Neural cell (in vitro differentiated cells): ENCODE data around the gene NRG3. TPM values are rescaled to one million over a fixed set of nuclear protein-coding genes. Genes with fewer than 3 reads are reported as not detected.

Experiments
- H2AFZ ChIP-seq: fragments of 200-600, 300-800 bp; sonication (generic), shearing (Covaris generic); 2 replicates; pipeline ENCODE4 v1.6.0; 2014; ENCODE audit warnings: low read depth, mild to moderate bottlenecking, antibody characterized with exemption, low read length, moderate library complexity
- H3F3A ChIP-seq: fragments of 200-600 bp; shearing (Covaris generic); 2 replicates; pipeline ENCODE4 v1.6.1; 2016; ENCODE audit warnings: mild to moderate bottlenecking, moderate library complexity, mixed read lengths, antibody characterized with exemption, low read length; ENCODE audit not compliant: insufficient read depth, poor library complexity, severe bottlenecking
- H3K27ac ChIP-seq: fragments of 200-600, 300-800 bp; sonication (generic), shearing (Covaris generic); 2 replicates; pipeline ENCODE4 v1.5.1; 2014; ENCODE audit warnings: mild to moderate bottlenecking, low read length, moderate library complexity
- H3K27me3 ChIP-seq: fragments of 300-800, 200-600 bp; sonication (generic), shearing (Covaris generic); 2 replicates; pipeline ENCODE4 v1.6.0; 2014; ENCODE audit warnings: mild to moderate bottlenecking, low read depth, low read length, moderate library complexity; ENCODE audit not compliant: insufficient read depth
- H3K36me3 ChIP-seq: fragments of 300-800, 200-600 bp; sonication (generic), shearing (Covaris generic); 2 replicates; pipeline ENCODE4 v1.5.1; 2014; ENCODE audit warnings: mild to moderate bottlenecking, antibody characterized with exemption, low read length, moderate library complexity; ENCODE audit not compliant: insufficient read depth
- H3K4me2 ChIP-seq: fragments of 300-800, 200-600 bp; sonication (generic), shearing (Covaris generic); 2 replicates; pipeline ENCODE4 v1.6.0; 2014; ENCODE audit warnings: mild to moderate bottlenecking, low read length
- H3K4me3 ChIP-seq: fragments of 300-800, 200-600 bp; sonication (generic), shearing (Covaris generic); 2 replicates; pipeline ENCODE4 v1.5.1; 2014; ENCODE audit warnings: mild to moderate bottlenecking, low read length, moderate library complexity
- H3K79me2 ChIP-seq: fragments of 200-600 bp; shearing (Covaris generic); replicated peaks from 2 replicates; pipeline ENCODE4 v1.6.0; 2014; ENCODE audit warnings: mild to moderate bottlenecking, low read length, moderate library complexity; ENCODE audit not compliant: insufficient read depth
- H3K9ac ChIP-seq: fragments of 300-800, 200-600 bp; sonication (generic), shearing (Covaris generic); 2 replicates; pipeline ENCODE4 v1.6.1; 2016; ENCODE audit warnings: mild to moderate bottlenecking, low read length, mixed read lengths
- H3K9me2 ChIP-seq: fragments of 200-600 bp; shearing (Covaris generic); 2 replicates; pipeline ENCODE4 v1.6.1; 2016; ENCODE audit warnings: mild to moderate bottlenecking, low read length, mixed read lengths; ENCODE audit not compliant: insufficient read depth
- H3K9me3 ChIP-seq: fragments of 200-600, 300-800 bp; sonication (generic), shearing (Covaris generic); 2 replicates; pipeline ENCODE4 v1.6.1; 2016; ENCODE audit warnings: mild to moderate bottlenecking, mixed run types, low read length, moderate library complexity, mixed read lengths
- H4K20me1 ChIP-seq: fragments of 200-600 bp; shearing (Covaris generic); 2 replicates; pipeline ENCODE4 v1.6.1; 2016; ENCODE audit warnings: mild to moderate bottlenecking, mixed run types; ENCODE audit not compliant: insufficient read depth
- EP300 ChIP-seq: fragments of 450-650 bp; conservative IDR thresholded peaks from 2 replicates; pipeline ENCODE4 v1.6.1; 2014; ENCODE audit warnings: antibody characterized with exemption, mild to moderate bottlenecking, moderate library complexity; ENCODE audit not compliant: poor library complexity, severe bottlenecking
- EZH2 ChIP-seq: fragments of 200-600, 300-800 bp; shearing (Covaris generic), sonication (generic); IDR thresholded peaks from 2 replicates; pipeline ENCODE4 v1.6.1; 2014; ENCODE audit warnings: antibody characterized with exemption, low read length, borderline replicate concordance, mild to moderate bottlenecking; ENCODE audit not compliant: insufficient read depth, poor library complexity, severe bottlenecking
- MXI1 ChIP-seq: fragments of 450-650 bp; conservative IDR thresholded peaks from 2 replicates; pipeline ENCODE4 v1.6.1; 2014; ENCODE audit warnings: antibody characterized with exemption, mild to moderate bottlenecking; ENCODE audit not compliant: poor library complexity, severe bottlenecking
- POLR2AphosphoS5 ChIP-seq: IDR thresholded peaks from 2 replicates; pipeline ENCODE4 v1.6.1; 2012
- RAD21 ChIP-seq: fragments of 450-650 bp; conservative IDR thresholded peaks from 2 replicates; pipeline ENCODE4 v1.6.1; 2014; ENCODE audit warnings: antibody characterized with exemption, mild to moderate bottlenecking, moderate library complexity
- SMC3 ChIP-seq: fragments of 450-650 bp; conservative IDR thresholded peaks from 2 replicates; pipeline ENCODE4 v1.6.1; 2014; ENCODE audit warnings: antibody characterized with exemption, mild to moderate bottlenecking, moderate library complexity; ENCODE audit not compliant: poor library complexity
- TAF1 ChIP-seq: IDR thresholded peaks from 2 replicates; pipeline ENCODE4 v1.6.1; 2012; ENCODE audit warnings: low read depth
- polyA plus RNA-seq: library from polyadenylated mRNA; depleted of rRNA; stranded (reverse); fragments of >200 nt; gene quantifications from 2 replicates; pipeline ENCODE4 v1.2.3, GENCODE V29; 2014
- TF ChIP-seq, protein P1 (sequence below): IDR thresholded peaks from 2 replicates; pipeline ENCODE4 v1.6.1; 2012; ENCODE audit warnings: borderline replicate concordance
- TF ChIP-seq, protein P2 (sequence below): fragments of 450-650 bp; IDR thresholded peaks from 2 replicates; pipeline ENCODE4 v1.5.1; 2014; ENCODE audit warnings: antibody characterized with exemption, mild to moderate bottlenecking, moderate library complexity; ENCODE audit not compliant: poor library complexity, severe bottlenecking

NRG3 gene
- polyA plus RNA-seq, 1 donor from 2014 or later, result 14.0 TPM

DNA sequence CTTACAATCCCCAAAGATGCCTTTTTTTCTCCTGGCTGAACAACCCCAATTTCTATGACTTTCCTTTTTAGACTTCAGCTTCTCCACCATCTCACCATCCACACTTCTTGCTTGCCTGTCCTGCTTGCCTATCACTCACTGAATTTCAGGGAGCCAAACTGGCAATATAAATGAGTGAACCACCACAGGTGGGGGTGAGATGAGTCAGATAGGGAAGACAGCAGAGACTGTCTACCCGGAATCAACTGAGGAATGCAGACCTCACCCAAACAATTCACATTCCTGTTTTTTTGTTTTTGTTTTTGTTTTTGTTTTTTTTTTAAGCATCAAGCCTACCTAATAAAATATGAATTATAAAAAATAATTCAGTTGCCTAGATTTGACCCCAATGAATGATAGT lies 273.8 kb downstream of the NRG3 start:
- no peaks in the 10 kb centered on the region for H3K27me3 ChIP-seq
- no peaks in the 10 kb centered on the region for H3K79me2 ChIP-seq
- no peaks in the 10 kb centered on the region for H3K9me3 ChIP-seq
- no peak overlapping the region for H3K9ac ChIP-seq
- no peak overlapping the region for H3K27ac ChIP-seq
- no peak for TF ChIP-seq TAF1
- TF ChIP-seq MXI1, result no peak
- no peak for TF ChIP-seq RAD21
- H3K4me3 ChIP-seq, result no peak overlapping the region
- no peaks in the 10 kb centered on the region for H3F3A ChIP-seq
- no peaks in the 10 kb centered on the region for H3K9me2 ChIP-seq
- no peak overlapping the region for H3K4me2 ChIP-seq
- no peaks in the 10 kb centered on the region for H4K20me1 ChIP-seq
- no peaks in the 10 kb centered on the region for H3K36me3 ChIP-seq
- H2AFZ ChIP-seq, result no peak overlapping the region

DNA sequence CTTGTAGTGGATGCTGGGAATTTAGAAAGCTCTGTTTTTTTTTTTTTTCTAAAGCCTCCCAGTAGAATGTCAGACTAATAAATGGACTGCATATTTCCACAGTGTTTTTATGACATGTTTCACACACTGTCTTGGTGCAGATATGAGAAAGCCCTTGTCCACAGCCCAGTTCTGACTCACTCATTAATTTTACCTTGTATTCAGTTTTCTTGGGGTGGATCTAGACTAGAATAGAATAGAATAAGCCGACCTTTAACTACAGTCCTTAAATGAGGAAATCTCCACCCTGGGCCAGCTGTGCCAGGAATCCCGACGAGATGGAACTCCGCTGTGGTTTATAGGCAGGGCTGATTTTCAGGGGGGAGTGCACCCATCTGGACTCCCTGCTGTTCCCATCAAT lies 274.7 kb downstream of the NRG3 start:
- H4K20me1 ChIP-seq, result no peaks in the 10 kb centered on the region
- no peak overlapping the region for H3K27ac ChIP-seq

More for the DNA sequence above, 274.7 kb downstream of the NRG3 start:
- Histone ChIP-seq H2AFZ (no peak overlapping the region), H3K9me3 (no peaks in the 10 kb centered on the region), H3F3A (no peaks in the 10 kb centered on the region), H3K36me3 (no peaks in the 10 kb centered on the region), H3K79me2 (no peaks in the 10 kb centered on the region), H3K27me3 (no peaks in the 10 kb centered on the region), H3K9me2 (no peaks in the 10 kb centered on the region), H3K4me2 (no peak overlapping the region), H3K9ac (no peak overlapping the region), H3K4me3 (no peak overlapping the region)
- TF ChIP-seq SMC3 (no peak), EP300 (no peak), POLR2AphosphoS5 (no peak), RAD21 (no peak), TAF1 (no peak), MXI1 (no peak), EZH2 (no peak)
- TF ChIP-seq, protein P1, sequence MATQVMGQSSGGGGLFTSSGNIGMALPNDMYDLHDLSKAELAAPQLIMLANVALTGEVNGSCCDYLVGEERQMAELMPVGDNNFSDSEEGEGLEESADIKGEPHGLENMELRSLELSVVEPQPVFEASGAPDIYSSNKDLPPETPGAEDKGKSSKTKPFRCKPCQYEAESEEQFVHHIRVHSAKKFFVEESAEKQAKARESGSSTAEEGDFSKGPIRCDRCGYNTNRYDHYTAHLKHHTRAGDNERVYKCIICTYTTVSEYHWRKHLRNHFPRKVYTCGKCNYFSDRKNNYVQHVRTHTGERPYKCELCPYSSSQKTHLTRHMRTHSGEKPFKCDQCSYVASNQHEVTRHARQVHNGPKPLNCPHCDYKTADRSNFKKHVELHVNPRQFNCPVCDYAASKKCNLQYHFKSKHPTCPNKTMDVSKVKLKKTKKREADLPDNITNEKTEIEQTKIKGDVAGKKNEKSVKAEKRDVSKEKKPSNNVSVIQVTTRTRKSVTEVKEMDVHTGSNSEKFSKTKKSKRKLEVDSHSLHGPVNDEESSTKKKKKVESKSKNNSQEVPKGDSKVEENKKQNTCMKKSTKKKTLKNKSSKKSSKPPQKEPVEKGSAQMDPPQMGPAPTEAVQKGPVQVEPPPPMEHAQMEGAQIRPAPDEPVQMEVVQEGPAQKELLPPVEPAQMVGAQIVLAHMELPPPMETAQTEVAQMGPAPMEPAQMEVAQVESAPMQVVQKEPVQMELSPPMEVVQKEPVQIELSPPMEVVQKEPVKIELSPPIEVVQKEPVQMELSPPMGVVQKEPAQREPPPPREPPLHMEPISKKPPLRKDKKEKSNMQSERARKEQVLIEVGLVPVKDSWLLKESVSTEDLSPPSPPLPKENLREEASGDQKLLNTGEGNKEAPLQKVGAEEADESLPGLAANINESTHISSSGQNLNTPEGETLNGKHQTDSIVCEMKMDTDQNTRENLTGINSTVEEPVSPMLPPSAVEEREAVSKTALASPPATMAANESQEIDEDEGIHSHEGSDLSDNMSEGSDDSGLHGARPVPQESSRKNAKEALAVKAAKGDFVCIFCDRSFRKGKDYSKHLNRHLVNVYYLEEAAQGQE, result no peak
- TF ChIP-seq, protein P2, sequence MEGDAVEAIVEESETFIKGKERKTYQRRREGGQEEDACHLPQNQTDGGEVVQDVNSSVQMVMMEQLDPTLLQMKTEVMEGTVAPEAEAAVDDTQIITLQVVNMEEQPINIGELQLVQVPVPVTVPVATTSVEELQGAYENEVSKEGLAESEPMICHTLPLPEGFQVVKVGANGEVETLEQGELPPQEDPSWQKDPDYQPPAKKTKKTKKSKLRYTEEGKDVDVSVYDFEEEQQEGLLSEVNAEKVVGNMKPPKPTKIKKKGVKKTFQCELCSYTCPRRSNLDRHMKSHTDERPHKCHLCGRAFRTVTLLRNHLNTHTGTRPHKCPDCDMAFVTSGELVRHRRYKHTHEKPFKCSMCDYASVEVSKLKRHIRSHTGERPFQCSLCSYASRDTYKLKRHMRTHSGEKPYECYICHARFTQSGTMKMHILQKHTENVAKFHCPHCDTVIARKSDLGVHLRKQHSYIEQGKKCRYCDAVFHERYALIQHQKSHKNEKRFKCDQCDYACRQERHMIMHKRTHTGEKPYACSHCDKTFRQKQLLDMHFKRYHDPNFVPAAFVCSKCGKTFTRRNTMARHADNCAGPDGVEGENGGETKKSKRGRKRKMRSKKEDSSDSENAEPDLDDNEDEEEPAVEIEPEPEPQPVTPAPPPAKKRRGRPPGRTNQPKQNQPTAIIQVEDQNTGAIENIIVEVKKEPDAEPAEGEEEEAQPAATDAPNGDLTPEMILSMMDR, result no peak
